Naive thymus-derived CD8-positive, alpha-beta T cell (primary cell): ENCODE measurements around the gene SVOPL. TPM values are rescaled to one million over a fixed set of nuclear protein-coding genes. Genes with fewer than 3 reads are reported as not detected.

Experiments used
- polyA plus RNA-seq, 3 donors: library from polyadenylated mRNA; unstranded; fragments of 300-500 nt; fragmentation: Illumina TruSeq; gene quantifications; one replicate each; pipeline ENCODE4 v1.2.3, GENCODE V29; 2021
- total RNA-seq, 8 experiments: library from RNA in 2 of 8; stranded (reverse) in 2 of 8; gene quantifications; one replicate each; pipeline ENCODE4 v1.2.3 and lab custom pipeline; 2021 to 2026

The SVOPL gene
- total and polyA plus RNA-seq, 5 experiments from 2014 or later = 3.0 to 8.2 (median 3.7) TPM; not detected in 2

Other genes with a start within 250 kb of the SVOPL start
- 10 to 100 TPM; 21.3 to 24.0 TPM for gene TRIM24, start 241.1 kb downstream of the SVOPL start, total RNA-seq
- 10 to 100 TPM in 1 of 3 donors, 1 to 10 TPM in 2; 5.8 to 12.2 (median 8.6) TPM for gene TRIM24, start 241.1 kb downstream of the SVOPL start, polyA plus RNA-seq
- gene TMEM213, start 96.6 kb upstream of the SVOPL start, total RNA-seq = not detected
- not detected for gene TMEM213, start 96.6 kb upstream of the SVOPL start, polyA plus RNA-seq
- gene ATP6V0A4, start 96.8 kb upstream of the SVOPL start, total RNA-seq = not detected
- not detected for gene ATP6V0A4, start 96.8 kb upstream of the SVOPL start, polyA plus RNA-seq